HG02623 (cell line): ENCODE data around the gene HBE1.
"Not testable (repeated sequence)": the region's sequence is repeated elsewhere in the genome, so short reads cannot be mapped to it uniquely, and the experiment has no call there.

ENCODE experiments used
- ATAC-seq: cut with Tn5 transposase; IDR thresholded peaks from one replicate; pipeline ENCODE4 v1.9.1; 2021; ENCODE audit warnings: moderate library complexity; ENCODE audit not compliant: unreplicated experiment

Gene HBE1

GRCh38 chr11:5253440-5253839, 16.3 kb downstream of the HBE1 start:
- not testable (repeated sequence) for ATAC-seq

GRCh38 chr11:5252919-5253265, 16.9 kb downstream of the HBE1 start:
- ATAC-seq = no peak

GRCh38 chr11:5252192-5252918, 17.4 kb downstream of the HBE1 start:
- ATAC-seq = no peak

GRCh38 chr11:5251746-5252145, 18.0 kb downstream of the HBE1 start:
- no peak for ATAC-seq

GRCh38 chr11:5250543-5251204, 19.1 kb downstream of the HBE1 start:
- ATAC-seq = no peak

- ATAC-seq = not testable (repeated sequence)
Observed at GRCh38 chr11:5249807-5250396, 19.8 kb downstream of the HBE1 start, which contains the start of gene HBG1. HBG1 (minus strand) TSS chr11:5249857; CDS start chr11:5249804, 53 bp downstream.

- ATAC-seq = not testable (repeated sequence)
Observed at GRCh38 chr11:5248498-5248897, 21.2 kb downstream of the HBE1 start.

GRCh38 chr11:5247472-5248192, 22.1 kb downstream of the HBE1 start:
- no peak for ATAC-seq

- no peak for ATAC-seq
Observed at GRCh38 chr11:5246772-5247471, 22.8 kb downstream of the HBE1 start.

- no peak for ATAC-seq
Observed at GRCh38 chr11:5245155-5245554, 24.6 kb downstream of the HBE1 start.

GRCh38 chr11:5243816-5244180, 25.9 kb downstream of the HBE1 start:
- no peak for ATAC-seq

- ATAC-seq = no peak
Observed at GRCh38 chr11:5242933-5243815, 26.6 kb downstream of the HBE1 start.

- ATAC-seq = no peak
Observed at GRCh38 chr11:5242208-5242607, 27.5 kb downstream of the HBE1 start.

- no peak for ATAC-seq
Observed at GRCh38 chr11:5241458-5241857, 28.3 kb downstream of the HBE1 start.

- no peak for ATAC-seq
Observed at GRCh38 chr11:5240458-5240857, 29.3 kb downstream of the HBE1 start.

- no peak for ATAC-seq
Observed at GRCh38 chr11:5240056-5240455, 29.7 kb downstream of the HBE1 start.

- ATAC-seq = no peak
Observed at GRCh38 chr11:5239046-5239445, 30.7 kb downstream of the HBE1 start.

- ATAC-seq = no peak
Observed at GRCh38 chr11:5238486-5238885, 31.3 kb downstream of the HBE1 start.

- no peak for ATAC-seq
Observed at GRCh38 chr11:5237420-5237819, 32.3 kb downstream of the HBE1 start.
